Endodermal cell (in vitro differentiated cells): ENCODE measurements around the gene AK9. TPM values are rescaled to one million over a fixed set of nuclear protein-coding genes. Genes with fewer than 3 reads are reported as not detected.

ENCODE experiments used
- DNase-seq: peaks from one replicate; pipeline ENCODE4 v3.0.0-alpha.2; 2017
- H3K27ac ChIP-seq: 2 replicates; pipeline ENCODE4 v1.5.1; 2013; ENCODE audit warnings: mild to moderate bottlenecking, low read depth, low read length, moderate library complexity
- H3K27me3 ChIP-seq: 2 replicates; pipeline ENCODE4 v1.6.1; 2013; ENCODE audit warnings: mild to moderate bottlenecking, low read length, moderate library complexity; ENCODE audit not compliant: insufficient read depth, control insufficient read depth, poor library complexity, severe bottlenecking
- H3K36me3 ChIP-seq: 2 replicates; pipeline ENCODE4 v1.7.0; 2013; ENCODE audit warnings: mild to moderate bottlenecking, low read length, moderate library complexity; ENCODE audit not compliant: control insufficient read depth, insufficient read depth
- H3K4me1 ChIP-seq: one replicate; pipeline ENCODE4 v1.7.0; 2013; ENCODE audit warnings: low read length; ENCODE audit not compliant: control insufficient read depth, insufficient read depth
- H3K4me3 ChIP-seq: 2 replicates; pipeline ENCODE4 v1.5.1; 2013; ENCODE audit warnings: mild to moderate bottlenecking, low read length, moderate library complexity
- H3K9ac ChIP-seq: 2 replicates; pipeline ENCODE4 v1.6.1; 2013; ENCODE audit warnings: mild to moderate bottlenecking, low read length, moderate library complexity; ENCODE audit not compliant: poor library complexity, severe bottlenecking; ENCODE audit errors: extremely low read depth
- H3K9me3 ChIP-seq: 2 replicates; pipeline ENCODE4 v1.6.1; 2013; ENCODE audit warnings: mild to moderate bottlenecking, low read length, moderate library complexity; ENCODE audit not compliant: control insufficient read depth
- H3K27ac Mint-ChIP-seq: 2 replicates; pipeline ENCODE4 v1.8.0; 2020; ENCODE audit warnings: mixed read lengths
- H3K27me3 Mint-ChIP-seq: 2 replicates; pipeline ENCODE4 v1.8.0; 2021; ENCODE audit warnings: mild to moderate bottlenecking, mixed read lengths; ENCODE audit not compliant: insufficient read depth
- H3K36me3 Mint-ChIP-seq: 2 replicates; pipeline ENCODE4 v1.8.0; 2020; ENCODE audit warnings: low read depth, mixed read lengths
- H3K4me1 Mint-ChIP-seq: 2 replicates; pipeline ENCODE4 v1.8.0; 2020; ENCODE audit warnings: mixed read lengths
- H3K4me3 Mint-ChIP-seq: 2 replicates; pipeline ENCODE4 v1.8.0; 2020; ENCODE audit warnings: mild to moderate bottlenecking, moderate library complexity, mixed read lengths
- H3K9me3 Mint-ChIP-seq: 2 replicates; pipeline ENCODE4 v1.8.0; 2020; ENCODE audit warnings: mild to moderate bottlenecking, mixed read lengths
- WGBS, 2 experiments: methylation state at CpG; one replicate each; pipeline versions ENCODE4 v1.1.5 to v1.1.7; 2013; ENCODE audit warnings: missing lambda C conversion rate in 2 of 2, mixed read lengths in 1 of 2; ENCODE audit not compliant: insufficient coverage in 1 of 2, insufficient read length in 1 of 2; 5-methylcytosine and 5-hydroxymethylcytosine counted together
- total RNA-seq, 2 donors: library from RNA; stranded (reverse); fragmentation: NEBNext Ultra II Directional in 1 of 2; extraction: Animal tissue kit (Norgen Biotek cat#: 25700) in 1 of 2; gene quantifications; 2 replicates in 1 of 2; 3 replicates in 1 of 2; pipeline ENCODE4 v1.2.1, GENCODE V29; 2021
- TF ChIP-seq, protein P1 (sequence below): fragments of 200-600 bp; sonication (generic); conservative IDR thresholded peaks from 2 replicates; pipeline ENCODE4 v1.5.0; 2021; ENCODE audit warnings: antibody characterized with exemption, mild to moderate bottlenecking

The AK9 gene
- total RNA-seq, 2 donors from 2014 or later: 1.8 to 2.7 TPM

DNA sequence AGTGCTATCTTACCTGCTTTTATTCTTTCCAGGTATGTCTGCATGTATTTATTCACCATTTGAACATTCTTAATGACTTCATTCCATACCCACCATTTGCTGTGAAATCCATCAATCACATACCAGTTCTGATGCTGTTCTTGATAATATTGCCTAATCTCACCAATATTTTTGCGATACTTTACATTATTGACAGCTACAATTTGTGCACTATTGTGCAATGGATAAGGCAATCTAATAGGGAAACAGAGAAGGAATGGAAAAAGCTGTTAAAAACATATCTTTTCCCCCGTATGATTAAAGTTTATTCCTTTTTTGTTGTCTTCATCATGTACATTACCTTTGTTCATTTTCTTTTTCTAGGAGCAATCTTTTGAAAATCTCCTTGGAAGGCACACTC, 184.7 kb downstream of the AK9 start:
- H3K27ac Mint-ChIP-seq: no peak overlapping the region
- H3K9me3 Mint-ChIP-seq: peaks cover 17% of the 10 kb centered on the region
- H3K27ac ChIP-seq: no peak overlapping the region
- peaks cover 8% of the 10 kb centered on the region for H3K4me1 Mint-ChIP-seq
- H3K27me3 ChIP-seq: no peaks in the 10 kb centered on the region
- no peaks in the 10 kb centered on the region for H3K27me3 Mint-ChIP-seq
- peaks cover 17% of the 10 kb centered on the region for H3K9me3 ChIP-seq
- no peak overlapping the region for H3K4me3 Mint-ChIP-seq
- no peak for DNase-seq
- H3K9ac ChIP-seq: no peak overlapping the region
- peaks cover 3% of the 10 kb centered on the region for H3K36me3 Mint-ChIP-seq
- no peaks in the 10 kb centered on the region for H3K4me1 ChIP-seq
- H3K4me3 ChIP-seq: no peak overlapping the region
- WGBS, 2 experiments: 94 to 100% methylated on average over 1 to 2 of the region's 2 CpGs
- no peaks in the 10 kb centered on the region for H3K36me3 ChIP-seq
- TF ChIP-seq, protein P1, sequence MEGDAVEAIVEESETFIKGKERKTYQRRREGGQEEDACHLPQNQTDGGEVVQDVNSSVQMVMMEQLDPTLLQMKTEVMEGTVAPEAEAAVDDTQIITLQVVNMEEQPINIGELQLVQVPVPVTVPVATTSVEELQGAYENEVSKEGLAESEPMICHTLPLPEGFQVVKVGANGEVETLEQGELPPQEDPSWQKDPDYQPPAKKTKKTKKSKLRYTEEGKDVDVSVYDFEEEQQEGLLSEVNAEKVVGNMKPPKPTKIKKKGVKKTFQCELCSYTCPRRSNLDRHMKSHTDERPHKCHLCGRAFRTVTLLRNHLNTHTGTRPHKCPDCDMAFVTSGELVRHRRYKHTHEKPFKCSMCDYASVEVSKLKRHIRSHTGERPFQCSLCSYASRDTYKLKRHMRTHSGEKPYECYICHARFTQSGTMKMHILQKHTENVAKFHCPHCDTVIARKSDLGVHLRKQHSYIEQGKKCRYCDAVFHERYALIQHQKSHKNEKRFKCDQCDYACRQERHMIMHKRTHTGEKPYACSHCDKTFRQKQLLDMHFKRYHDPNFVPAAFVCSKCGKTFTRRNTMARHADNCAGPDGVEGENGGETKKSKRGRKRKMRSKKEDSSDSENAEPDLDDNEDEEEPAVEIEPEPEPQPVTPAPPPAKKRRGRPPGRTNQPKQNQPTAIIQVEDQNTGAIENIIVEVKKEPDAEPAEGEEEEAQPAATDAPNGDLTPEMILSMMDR: no peak

DNA sequence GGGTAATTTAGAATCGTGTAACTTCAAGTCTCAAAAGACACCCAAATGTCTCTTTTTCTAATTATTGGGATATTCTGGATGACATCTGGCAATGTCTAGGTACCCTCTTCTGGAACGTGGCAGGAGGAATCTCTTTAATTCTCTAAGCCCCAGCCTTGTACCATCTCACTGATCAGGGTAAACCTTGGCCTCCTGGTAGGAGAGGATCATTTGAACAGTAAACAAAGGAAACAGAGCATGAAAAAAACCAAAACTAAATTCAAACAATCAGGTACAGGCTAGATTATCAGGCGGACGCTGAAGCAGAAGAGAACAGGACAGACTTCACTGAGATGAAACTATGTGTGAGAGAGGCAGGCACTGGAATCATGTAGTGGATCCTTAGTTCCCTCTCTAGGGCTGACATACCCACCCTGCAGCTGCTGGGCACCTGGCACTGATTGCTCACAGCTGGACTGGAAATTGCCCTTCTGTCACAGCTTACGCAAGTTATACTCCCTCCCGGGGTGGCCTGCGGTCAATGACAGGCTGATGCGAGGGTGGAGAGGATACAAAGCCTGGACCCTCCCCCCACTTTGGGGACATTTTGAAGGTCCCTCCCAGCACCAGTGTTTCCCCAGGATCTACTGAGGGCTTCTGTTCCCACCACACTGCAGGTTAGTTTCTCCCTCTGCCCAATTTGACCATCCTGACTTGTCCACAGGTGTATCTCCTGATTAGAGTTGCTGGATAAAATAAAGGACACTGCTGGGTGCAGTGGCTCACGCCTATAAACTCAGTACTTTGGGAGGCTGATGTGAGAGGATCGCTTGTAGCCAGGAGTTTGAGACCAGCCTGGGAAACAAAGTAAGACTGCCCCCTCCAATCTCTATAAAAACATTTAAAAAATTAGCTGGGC, 187.4 kb downstream of the AK9 start:
- peaks cover 2% of the 10 kb centered on the region for H3K9me3 Mint-ChIP-seq
- no peaks in the 10 kb centered on the region for H3K36me3 Mint-ChIP-seq
- no peaks in the 10 kb centered on the region for H3K27me3 Mint-ChIP-seq
- no peak overlapping the region for H3K9ac ChIP-seq
- H3K4me1 ChIP-seq: no peaks in the 10 kb centered on the region
- peaks cover 8% of the 10 kb centered on the region for H3K4me1 Mint-ChIP-seq
- no peak overlapping the region for H3K4me3 Mint-ChIP-seq
- H3K27ac Mint-ChIP-seq: no peak overlapping the region
- no peaks in the 10 kb centered on the region for H3K36me3 ChIP-seq
- no peak overlapping the region for H3K27ac ChIP-seq
- H3K9me3 ChIP-seq: no peaks in the 10 kb centered on the region
- no peak for DNase-seq
- TF ChIP-seq, protein P1: no peak
- no peaks in the 10 kb centered on the region for H3K27me3 ChIP-seq
- 81 to 90% methylated on average over 3 to 10 of the region's 10 CpGs for WGBS, 2 experiments
- no peak overlapping the region for H3K4me3 ChIP-seq

DNA sequence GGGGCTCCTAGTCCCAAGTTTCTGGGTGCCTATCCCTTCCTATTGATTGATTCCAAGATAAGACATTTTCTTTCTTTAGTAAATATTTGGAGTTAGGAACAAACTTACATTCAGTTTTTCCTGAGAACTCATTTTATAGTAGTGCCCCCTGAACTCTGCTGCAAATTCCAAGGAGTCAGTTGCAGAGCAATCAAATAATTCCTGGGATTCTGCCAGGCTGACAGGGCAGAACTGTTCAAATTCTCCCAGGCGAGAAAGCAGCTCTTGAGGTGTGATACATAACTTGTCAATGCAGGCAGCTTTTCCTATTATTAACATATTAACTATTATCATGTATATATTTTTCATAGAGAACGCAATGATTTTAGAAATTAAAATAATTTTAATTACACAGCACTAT, 192.1 kb downstream of the AK9 start:
- WGBS, 2 experiments: 80% methylated on average over 1 of the region's 2 CpGs; no CpG with 5 or more reads in 1 of the 2 experiments
- no peaks in the 10 kb centered on the region for H3K36me3 ChIP-seq
- no peak overlapping the region for H3K4me3 Mint-ChIP-seq
- no peak overlapping the region for H3K4me3 ChIP-seq
- H3K9ac ChIP-seq: no peak overlapping the region
- H3K9me3 ChIP-seq: no peaks in the 10 kb centered on the region
- no peak overlapping the region for H3K27ac ChIP-seq
- peaks cover 9% of the 10 kb centered on the region for H3K4me1 Mint-ChIP-seq
- peaks cover 4% of the 10 kb centered on the region for H3K27me3 Mint-ChIP-seq
- DNase-seq: no peak
- H3K36me3 Mint-ChIP-seq: no peaks in the 10 kb centered on the region
- H3K9me3 Mint-ChIP-seq: no peaks in the 10 kb centered on the region
- H3K27ac Mint-ChIP-seq: no peak overlapping the region
- peaks cover 5% of the 10 kb centered on the region for H3K27me3 ChIP-seq
- H3K4me1 ChIP-seq: no peaks in the 10 kb centered on the region
- TF ChIP-seq, protein P1: no peak
